Stimulated activated CD8-positive, alpha-beta memory T cell treated with anti-CD3 and anti-CD28 coated beads, Interleukin-12 subunit alpha, Interleukin-12 subunit beta, amount 100 ng/mL, for 1 hour (primary cell): Measurements from ENCODE around the gene ADARB1.

Experiments
- DNase-seq: peaks from one replicate; pipeline ENCODE4 v3.0.0-alpha.2; 2020; ENCODE audit warnings: low read depth

ADARB1 gene

DNA sequence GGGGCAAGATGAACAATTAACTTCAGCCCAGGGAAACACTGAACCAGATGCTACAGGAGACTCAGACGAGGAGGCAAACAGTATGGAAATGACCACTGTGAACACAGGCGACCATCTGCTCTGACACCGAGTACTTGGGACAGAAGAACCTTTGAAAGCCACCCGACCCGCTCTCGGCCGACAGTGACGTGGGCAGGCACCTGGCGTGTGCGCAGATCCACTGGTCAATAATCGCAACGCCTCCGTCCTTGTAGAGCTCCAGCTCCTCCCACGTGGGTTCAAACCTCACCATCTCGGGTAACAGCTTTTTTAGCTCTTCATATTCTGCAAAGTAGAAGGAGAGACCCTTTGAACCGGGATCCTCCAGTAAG lies 193.0 kb downstream of the ADARB1 start:
- DNase-seq = no peak

DNA sequence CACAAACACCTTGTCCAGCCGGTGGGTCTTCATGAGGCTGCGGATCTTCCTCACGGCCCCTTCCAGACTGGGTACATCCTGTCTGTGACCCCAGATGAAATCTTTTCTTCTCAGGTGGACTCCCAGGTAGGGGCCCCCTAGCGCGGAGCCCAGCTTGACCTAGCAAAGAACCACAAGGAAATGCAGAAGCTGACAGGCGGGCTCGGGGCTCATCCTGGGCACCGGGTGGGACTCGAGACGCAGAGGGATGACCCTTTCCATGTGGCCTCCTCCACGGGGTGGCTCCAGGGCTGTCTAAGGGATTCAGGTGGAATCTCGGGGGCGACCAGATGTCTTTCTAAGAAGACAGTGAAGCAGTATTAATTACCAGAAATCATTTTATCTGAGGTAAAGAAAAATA lies 195.5 kb downstream of the ADARB1 start:
- DNase-seq = no peak

DNA sequence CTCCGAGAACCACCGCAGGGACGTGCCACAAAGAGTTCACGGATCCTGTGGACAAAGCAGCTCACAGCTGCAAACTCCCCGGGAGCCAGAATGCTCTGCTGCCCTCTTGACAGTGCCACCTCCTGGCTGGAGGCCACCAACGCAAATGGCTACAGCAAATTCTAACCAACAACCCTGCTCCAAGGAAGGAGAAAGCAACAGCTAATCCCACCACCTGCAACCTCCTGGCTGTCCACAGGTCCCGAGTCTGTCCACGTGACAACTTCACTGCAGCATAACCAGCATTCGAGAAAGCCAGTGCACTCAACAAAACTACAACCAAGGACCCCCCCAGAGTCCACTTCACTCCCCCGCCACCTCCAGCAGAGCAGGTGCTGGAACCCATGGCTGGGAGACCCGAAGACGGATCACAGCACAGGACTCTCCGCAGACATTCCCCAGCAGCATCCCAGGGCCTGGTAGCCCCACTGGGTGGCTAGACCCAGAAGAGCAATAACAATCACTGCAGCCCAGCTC lies 196.0 kb downstream of the ADARB1 start:
- DNase-seq = no peak
